Glomerular visceral epithelial cell (primary cell): ENCODE data around the gene AP2M1.

Source experiments
- DNase-seq: peaks from one replicate; pipeline ENCODE4 v3.0.0-alpha.2; 2016; ENCODE audit errors: extremely low spot score

The AP2M1 gene

DNA sequence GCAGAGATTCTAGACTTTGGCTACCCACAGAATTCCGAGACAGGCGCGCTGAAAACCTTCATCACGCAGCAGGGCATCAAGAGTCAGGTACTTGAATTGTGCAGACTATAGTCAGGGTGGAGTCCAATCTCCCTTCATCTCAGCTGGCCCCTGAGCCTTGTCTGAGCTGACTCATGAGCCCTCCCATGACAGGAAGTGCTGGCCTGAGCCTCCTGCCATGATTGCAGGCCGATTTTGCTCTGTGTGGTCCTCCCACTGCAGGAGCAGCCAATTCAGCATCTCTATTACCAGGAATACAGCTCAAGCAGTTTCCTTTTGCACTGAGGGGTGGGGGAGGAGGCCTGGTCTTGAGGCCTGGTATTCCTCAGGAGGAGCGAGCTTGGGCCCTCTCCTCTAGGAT, 5.5 kb downstream of the AP2M1 start:
- DNase-seq = no peak

DNA sequence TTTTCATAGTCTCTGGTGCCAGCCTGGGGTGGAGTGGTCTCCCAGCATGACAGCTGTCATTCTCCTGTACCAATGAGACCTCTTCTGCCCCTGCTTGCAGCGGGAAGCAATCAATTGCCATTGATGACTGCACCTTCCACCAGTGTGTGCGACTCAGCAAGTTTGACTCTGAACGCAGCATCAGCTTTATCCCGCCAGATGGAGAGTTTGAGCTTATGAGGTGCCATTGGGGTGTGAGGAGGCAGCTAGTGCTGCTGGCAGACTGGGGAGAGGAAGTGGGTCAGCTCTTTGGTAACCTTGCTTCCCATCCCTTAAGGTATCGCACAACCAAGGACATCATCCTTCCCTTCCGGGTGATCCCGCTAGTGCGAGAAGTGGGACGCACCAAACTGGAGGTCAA, 6.9 kb downstream of the AP2M1 start:
- no peak for DNase-seq

DNA sequence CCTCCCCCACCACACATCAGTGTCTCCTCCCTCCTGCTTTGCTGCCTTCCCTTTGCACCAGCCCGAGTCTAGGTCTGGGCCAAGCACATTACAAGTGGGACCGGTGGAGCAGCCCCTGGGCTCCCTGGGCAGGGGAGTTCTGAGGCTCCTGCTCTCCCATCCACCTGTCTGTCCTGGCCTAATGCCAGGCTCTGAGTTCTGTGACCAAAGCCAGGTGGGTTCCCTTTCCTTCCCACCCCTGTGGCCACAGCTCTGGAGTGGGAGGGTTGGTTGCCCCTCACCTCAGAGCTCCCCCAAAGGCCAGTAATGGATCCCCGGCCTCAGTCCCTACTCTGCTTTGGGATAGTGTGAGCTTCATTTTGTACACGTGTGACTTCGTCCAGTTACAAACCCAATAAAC, 9.0 kb downstream of the AP2M1 start:
- DNase-seq = no peak

DNA sequence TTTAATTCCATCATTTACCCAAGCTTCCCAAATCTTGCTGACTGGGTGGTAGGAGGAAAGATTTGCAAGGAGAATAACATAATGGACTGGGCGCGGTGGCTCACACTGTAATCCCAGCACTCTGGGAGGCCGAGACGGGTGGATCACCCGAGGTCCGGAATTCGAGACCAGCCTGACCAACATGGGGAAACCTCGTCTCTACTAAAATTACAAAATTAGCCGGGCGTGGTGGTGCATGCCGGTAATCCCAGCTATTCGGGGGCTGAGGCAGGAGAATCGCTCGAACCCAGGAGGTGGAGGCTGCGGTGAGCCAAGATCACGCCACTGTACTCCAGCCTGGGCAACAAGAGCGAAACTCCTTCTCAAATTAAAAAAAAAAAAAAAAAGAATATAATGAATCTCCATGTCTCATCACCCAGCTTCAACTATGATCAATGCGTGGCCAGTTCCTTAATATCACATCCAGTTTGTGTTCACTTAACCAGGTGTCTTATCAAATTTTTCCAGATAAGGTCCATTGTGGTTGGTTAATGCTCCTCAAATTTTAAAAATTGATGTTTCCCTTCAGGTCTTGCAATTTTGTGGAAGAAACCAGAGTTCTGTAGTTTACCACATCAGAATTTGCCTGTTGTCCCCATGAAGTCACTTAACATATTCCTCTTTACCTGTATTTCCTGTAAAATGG, 10.0 kb downstream of the AP2M1 start:
- no peak for DNase-seq

DNA sequence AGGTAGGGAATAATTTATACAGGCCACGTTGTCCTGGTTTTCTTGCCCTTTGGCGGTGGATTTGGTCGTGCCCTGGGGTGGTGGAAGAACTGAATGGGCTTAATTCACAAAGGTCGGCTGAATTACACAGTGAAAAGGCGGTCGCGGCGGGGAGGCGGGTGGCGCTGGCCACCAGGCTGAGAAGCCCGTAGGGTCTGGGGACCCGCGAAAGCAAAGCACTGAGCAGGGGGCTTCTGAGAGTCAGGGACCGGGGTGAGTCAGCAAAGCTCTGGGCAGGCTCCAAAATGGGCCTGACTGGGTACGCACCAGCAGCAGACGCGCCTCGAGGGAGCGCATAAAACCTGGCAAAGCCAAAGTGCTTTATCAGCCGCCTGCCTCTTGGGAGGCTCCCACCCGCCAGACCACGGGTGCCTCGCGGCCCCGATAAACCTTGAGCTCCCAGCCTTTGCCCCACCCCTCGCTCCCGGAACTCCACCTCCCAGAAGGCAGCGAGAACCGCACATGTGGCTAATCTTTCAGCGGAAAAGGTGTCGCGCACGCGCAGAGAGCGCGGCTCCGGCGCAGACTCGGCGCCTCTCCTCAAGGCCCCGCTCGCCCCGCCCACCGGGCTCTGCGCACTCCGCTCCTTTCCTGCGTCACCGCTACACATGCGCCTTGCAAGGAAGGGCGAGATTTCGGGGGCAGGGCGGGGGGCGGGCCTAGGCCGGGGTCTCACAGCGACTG, 11.0 kb downstream of the AP2M1 start:
- peak; percentile 99 for DNase-seq

DNA sequence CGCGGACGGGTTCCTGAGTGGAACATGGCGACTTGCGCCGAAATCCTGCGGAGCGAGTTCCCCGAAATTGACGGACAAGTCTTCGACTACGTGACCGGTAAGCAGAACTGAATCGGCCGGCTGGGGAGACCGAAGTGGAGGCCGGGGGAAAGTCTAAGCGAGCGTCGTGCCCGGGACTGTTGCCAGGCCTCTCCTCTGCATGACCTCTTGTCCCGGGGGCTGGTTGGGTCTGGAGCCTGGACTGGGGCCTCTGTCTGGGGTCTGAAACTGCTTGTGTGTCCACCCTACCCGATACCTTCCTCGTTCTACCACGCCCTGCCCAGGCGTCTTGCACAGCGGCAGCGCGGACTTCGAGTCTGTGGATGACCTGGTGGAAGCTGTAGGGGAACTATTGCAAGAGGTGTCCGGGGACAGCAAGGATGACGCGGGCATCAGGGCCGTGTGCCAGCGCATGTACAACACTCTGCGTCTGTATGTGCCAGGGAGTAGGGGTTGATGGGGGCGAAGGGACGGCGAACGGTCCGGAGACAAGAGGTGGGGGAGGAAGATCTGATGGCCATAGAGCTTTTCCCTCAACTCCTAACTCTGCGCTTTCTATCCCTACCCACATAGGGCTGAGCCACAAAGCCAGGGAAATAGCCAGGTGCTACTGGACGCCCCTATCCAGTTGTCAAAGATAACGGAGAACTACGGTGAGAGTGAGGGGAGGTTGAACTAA, 11.7 kb downstream of the AP2M1 start, which contains the start of gene ABCF3:
TSS of gene ABCF3 (plus strand) at position 16 of the 718 bp plus-strand sequence. CDS start at position 25, 9 bp downstream.
- DNase-seq = peak; percentile 25

DNA sequence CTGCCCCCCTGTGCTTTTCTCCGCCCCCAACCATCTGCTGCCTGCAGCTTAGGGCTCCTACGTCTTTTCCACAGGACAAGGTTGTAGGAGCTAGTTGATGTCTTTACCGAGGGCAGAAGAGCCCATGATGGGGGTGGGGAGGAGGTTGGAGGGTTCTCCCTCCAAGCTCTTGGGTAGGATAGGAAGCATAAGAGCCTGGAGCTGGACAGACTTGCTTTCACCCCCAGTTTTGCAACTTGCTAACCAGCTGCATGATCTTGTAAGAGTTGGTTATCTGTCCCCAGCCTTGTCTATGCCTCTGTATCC, 12.2 kb downstream of the AP2M1 start:
- no peak for DNase-seq

DNA sequence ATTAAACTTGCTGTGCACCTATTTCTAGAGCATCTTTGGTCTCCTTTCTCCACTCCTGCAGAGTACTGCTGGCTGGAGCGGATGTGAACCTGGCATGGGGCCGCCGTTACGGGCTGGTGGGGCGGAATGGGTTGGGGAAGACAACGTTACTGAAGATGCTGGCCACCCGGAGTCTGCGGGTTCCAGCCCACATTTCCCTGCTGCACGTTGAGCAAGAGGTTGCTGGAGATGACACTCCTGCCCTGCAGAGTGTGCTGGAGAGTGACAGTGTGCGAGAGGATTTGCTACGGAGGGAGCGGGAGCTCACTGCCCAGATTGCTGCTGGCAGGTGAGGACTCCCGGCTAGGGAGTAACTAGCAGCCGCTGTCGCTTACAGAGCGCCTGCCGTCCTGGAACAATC, 13.4 kb downstream of the AP2M1 start:
- no peak for DNase-seq

DNA sequence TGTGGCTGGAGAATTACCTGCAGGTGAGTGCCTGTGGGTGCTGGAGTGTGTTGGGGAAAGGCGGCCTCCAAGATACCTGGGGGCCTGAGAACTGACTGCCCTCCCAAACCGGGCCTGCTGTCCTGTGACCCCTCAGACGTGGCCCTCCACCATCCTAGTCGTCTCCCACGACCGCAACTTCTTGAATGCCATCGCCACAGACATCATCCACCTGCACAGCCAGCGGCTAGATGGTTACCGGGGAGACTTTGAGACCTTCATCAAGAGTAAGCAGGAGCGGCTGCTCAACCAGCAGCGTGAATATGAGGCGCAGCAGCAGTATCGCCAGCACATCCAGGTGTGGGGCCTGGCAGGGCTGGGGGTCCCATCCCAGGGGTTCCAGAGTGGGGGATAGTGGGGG, 14.8 kb downstream of the AP2M1 start:
- DNase-seq = no peak

DNA sequence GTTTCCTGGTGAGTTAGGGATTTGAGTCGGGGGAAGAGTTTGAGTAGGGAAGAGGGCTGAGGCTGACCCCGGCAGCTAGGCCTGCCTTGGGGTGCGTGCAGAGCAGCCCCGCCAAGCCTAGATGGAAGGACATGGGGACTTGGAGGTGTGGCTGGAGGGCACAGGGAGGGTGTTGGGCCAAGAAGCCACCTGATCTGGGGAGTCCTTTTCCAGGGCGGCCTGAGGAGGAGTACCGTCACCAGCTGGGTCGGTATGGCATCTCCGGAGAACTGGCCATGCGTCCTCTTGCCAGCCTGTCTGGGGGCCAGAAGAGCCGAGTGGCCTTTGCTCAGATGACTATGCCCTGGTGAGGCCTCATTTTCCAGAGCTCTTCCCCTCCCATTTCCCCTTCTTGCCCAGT, 18.2 kb downstream of the AP2M1 start:
- no peak for DNase-seq

DNA sequence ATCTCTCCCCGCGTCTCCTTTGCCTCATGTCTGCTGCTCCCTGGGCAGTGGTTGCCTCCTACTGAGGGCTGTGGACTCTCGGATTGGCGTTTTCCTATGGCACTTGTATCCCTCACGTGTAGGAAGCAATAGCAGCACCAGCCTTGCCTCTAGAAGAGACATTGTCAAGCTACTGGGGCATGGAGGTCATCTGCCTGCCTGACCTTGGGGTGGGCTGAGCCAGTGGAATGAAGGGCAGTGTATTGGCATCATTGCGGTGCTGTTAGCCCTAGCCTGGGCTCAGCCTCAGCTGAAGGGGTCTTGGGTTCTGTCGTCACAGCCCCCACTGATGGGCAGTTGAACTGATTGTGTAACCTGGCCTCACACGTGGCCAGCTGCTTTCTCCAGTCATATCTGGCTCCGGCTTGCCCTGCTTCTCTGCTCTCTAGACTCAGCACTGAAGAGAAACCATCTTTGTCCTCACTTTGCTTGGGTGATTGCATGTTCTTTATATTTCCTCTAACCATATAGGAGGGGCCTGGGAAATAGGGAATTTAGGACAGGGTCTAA, 19.4 kb downstream of the AP2M1 start:
- DNase-seq = no peak

DNA sequence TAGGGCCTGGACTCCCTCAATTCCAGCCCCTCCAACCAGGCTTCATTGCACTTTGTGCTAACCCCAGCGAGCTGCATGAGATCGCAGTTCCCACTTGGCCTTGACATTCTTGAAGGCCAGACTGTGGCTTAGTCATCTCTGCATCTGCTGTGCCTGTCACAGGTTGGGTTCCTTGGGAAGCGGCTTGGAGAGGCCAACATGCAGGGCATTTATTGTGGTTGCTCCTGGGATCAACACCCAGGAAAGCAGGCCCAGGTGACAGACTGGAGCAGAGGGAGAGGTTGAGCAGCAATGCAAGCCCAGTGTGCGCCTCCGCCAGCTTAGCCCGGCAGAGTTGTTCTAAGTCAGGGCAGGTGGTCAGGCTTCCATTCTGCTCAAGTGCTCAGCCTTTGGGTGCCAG, 21.9 kb downstream of the AP2M1 start:
- DNase-seq = no peak

DNA sequence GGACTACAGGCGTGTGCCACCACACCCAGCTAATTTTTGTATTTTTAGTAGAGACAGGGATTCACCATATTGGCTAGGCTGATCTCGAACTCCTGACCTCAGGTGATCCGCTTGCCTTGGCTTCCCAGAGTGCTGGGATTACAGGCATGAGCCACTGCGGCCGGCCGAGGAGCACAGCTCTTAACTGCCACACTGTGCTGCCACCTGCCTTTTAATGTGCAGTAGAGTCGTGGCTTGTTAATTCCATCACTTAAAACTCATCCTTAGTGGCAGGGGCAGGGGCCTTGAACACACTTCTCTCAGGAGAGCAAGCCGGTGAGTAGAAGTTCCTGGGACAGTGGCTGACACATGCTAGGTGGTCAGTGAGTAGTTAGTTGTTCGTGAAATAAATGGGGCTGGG, 23.9 kb downstream of the AP2M1 start:
- DNase-seq = no peak

DNA sequence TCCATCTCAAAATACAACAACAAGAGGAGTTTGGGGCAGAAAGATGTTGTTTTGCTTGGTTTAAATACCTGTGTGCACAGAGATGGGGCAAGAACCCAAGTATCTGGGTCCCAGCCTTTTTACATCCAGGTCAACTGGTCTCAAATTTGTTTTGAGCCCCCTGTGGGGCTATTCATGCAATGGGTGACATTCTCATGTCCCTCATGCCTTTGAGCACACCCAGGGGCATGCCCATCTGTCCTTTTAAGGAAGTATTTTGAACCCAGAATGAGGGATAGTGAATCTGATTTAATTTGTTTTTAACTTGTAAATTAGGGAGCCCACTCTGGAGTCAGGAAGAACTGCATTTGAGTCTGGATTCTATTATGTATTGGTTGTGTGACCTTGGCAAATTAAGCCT, 26.2 kb downstream of the AP2M1 start:
- DNase-seq = no peak

DNA sequence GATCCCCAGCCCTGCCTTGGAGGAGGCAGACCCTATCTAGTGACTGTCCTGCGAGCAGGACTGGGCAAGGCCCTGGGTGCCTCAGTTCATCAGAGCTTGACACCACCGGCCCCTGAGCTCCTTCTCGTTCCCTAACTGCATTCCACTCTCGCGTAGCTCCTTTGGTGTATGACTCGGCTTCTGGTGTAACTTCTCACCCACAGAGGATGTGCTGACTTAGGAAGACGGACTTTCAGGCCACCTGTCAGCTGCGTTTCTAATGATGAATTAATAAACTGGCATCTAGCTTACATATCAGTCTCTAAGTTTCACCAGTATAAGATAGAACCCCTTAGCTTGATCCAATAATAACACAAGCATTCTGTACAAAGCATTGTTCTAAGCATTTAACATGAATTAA, 28.9 kb downstream of the AP2M1 start:
- DNase-seq = no peak

DNA sequence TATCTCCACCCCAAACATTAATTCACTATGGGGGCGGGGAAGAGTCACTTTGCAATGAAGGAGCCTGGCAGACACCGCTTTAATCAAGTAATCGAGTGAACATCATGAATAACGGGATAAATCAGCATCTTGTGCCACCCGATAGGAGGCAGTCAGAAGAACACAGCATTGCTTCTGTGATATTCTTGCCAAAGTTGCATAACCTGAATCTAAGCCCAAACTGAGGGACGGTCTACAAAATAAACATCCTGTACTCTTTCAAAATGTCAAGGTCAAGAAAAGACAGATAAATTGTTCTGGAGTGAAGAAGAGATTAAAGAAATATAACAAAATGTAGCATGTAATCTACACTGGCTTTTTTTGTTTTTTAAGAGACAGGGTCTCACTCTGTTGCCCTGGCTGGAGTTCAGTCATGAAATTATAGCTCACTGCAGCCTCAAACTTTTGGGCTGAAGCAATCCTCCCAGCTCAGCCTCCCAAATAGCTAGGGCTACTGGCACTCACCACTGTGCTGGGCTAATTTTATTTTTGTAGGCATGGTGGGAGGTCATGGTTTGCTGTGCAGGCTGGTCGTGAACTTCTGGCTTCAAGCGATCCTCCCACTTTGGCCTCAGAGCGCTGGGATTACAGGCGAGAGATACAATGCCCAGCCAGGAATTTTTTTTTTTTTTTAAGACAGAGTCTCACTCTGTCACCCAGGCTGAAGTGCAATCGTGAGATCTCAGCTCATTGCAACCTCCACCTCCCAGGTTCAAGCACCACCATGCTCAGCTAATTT, 34.7 kb downstream of the AP2M1 start:
- no peak for DNase-seq

DNA sequence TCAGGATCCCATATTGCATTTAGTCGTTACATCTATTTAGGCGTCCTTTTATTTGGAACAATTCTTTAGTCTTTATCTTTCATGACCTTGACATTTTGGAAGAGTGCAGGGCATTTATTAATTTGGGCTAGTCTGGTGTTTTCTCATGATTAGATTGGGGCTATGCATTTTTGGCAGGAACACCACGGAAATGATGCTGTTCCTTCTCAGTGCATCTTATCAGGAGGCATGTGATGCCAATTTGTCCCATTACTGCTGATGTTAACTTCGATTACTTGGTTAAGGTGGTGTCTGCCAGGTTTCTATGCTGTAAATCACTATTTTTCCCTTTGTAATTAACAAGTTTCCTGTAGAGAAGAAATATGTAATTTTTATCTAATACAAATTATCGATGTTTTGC, 36.6 kb downstream of the AP2M1 start:
- DNase-seq = no peak

DNA sequence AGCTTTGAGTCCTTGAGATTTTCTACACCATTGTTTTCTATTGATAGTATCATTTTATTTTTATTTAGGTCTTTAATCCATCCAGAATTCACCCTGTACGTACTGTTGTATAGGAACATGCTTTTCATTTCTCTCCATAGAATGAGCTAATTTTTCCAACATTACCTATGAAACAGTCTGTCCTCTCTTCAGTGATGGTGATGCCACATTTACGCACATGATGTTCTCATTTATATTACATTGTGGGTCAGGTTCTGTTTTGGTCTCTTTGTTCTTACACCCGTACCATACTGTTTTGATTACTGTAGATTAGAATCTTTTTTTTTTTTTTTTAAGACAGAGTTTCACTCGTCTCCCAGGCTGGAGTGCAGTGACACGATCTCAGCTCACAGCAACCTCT, 37.1 kb downstream of the AP2M1 start:
- no peak for DNase-seq

DNA sequence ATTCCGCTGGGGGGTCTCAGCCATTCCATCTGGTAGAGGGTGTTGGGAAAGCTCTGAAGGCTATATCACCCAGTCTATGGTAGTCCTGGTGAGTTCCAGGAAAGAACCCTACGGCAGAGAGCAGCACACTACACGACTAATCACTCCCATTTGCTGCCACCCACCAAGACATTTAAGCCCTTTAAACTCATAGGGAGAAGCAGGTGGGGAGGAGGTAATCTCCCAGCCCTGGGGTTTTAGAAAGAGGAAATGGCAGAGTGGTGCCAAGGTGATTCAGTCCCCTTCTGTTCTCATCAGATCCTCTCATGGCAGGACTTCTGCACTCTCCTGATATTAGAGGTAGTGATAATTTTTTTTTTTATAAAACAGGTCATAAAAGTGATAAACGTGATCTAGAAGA, 44.2 kb downstream of the AP2M1 start:
- DNase-seq = no peak

DNA sequence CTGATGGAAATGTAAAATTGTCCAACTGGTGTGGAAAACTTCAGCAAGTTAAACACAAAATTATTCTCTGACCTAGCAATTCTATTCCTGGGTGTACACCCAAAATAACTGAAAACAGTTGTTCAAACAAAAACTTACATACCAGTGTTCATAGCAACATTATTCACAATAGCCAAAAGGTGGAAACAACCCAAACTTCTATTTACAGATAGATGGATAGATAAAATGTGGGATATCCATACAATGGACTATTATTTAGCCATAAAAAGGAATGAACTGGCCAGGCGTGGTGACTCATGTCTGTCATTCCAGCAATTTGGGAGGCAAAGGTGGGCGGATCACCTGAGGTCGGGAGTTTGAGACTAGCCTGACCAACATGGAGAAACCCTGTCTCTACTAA, 47.9 kb downstream of the AP2M1 start:
- no peak for DNase-seq

DNA sequence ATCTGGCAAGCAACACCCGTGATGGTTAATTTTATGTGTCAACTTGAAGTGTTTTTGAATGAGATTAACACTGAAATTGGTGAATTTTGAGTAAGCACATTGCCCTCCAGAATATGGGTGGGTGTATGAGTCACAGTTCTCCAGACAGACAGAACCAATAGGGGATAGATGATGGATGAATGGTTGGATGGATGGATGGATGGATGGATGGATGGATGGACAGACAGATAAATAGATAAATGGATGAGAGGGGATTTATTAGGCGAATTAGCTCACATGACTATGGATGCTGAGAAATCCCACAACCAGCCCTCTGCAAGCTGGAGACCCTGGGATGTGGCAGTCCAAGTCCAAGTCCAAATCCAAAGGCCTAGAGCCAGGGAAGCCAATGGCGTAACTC, 49.3 kb downstream of the AP2M1 start:
- DNase-seq = no peak

DNA sequence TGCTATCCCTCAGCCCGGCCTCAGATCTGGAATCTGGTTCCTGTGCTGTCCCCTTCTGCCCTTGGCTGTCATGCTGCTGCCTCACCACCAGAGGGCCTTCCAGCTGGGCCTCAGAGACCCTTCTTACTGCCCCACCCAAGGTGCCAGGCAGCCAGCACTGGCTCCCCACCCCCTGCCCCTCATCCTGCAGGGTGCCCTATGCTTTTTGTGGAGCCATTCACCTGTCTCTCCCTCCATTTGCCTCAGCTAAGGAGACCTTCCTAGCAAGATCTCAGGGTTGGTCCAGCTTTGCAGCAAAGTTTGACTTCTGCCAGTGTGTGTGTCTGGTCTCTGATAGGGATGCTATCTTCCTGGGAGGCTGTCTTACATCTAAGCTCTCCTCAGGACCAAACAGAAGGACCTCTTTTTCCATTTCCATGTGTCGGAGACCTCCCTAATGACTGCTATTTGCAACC, 52.9 kb downstream of the AP2M1 start:
- peak; percentile 34 for DNase-seq
